Astrocyte (in vitro differentiated cells and primary cell): Measurements from ENCODE around the gene CFAP57.

Experiments
- CTCF ChIP-seq: IDR thresholded peaks from 2 replicates; pipeline ENCODE4 v1.5.1; 2011; ENCODE audit warnings: low read depth, mild to moderate bottlenecking, inconsistent platforms, low read length, moderate library complexity; ENCODE audit not compliant: insufficient read depth
- EZH2 ChIP-seq: IDR thresholded peaks from 2 replicates; pipeline ENCODE4 v1.6.1; 2012; ENCODE audit warnings: mild to moderate bottlenecking, low read length, inconsistent platforms; ENCODE audit not compliant: insufficient read depth

- TF ChIP-seq EZH2 = no peak
- TF ChIP-seq CTCF = no peak
These were observed 18.7 kb upstream of the CFAP57 start for GRCh38 chr1:43153443-43153842.
